Measurements from ENCODE around the gene SERTM1. TPM values are rescaled to one million over a fixed set of nuclear protein-coding genes. Genes with fewer than 3 reads are reported as not detected.

The SERTM1 gene
- total and polyA plus RNA-seq, 4 donors = not detected

Other genes starting within 250 kb of the SERTM1 start
- gene CCNA1, start 241.5 kb upstream of the SERTM1 start, total RNA-seq = under 1 TPM; 0.08 to 0.09 TPM
- gene CCNA1, start 241.5 kb upstream of the SERTM1 start, polyA plus RNA-seq = not detected
- gene RFXAP, start 145.2 kb downstream of the SERTM1 start, total RNA-seq = 1 to 10 TPM; 2.4 to 3.4 TPM
- 1 to 10 TPM in 1 of 2 donors, under 1 TPM in 1; 0.60 to 1.3 TPM for gene RFXAP, start 145.2 kb downstream of the SERTM1 start, polyA plus RNA-seq
- gene SMAD9, start 246.2 kb downstream of the SERTM1 start, total RNA-seq = 1 to 10 TPM; 1.2 to 1.3 TPM
- under 1 TPM; 0.51 to 0.74 TPM for gene SMAD9, start 246.2 kb downstream of the SERTM1 start, polyA plus RNA-seq